GM10266 (cell line): ENCODE measurements around the gene GRHL3.

Experiments
- DNase-seq: peaks from one replicate; pipeline ENCODE4 v3.0.0; 2012; ENCODE audit errors: extremely low spot score
- CTCF ChIP-seq: IDR thresholded peaks from 2 replicates; pipeline ENCODE4 v1.5.1; 2012; ENCODE audit warnings: mild to moderate bottlenecking, low read depth; ENCODE audit not compliant: control insufficient read depth, insufficient read depth; ENCODE audit errors: missing control alignments

GRHL3 gene

GRCh38 chr1:24317956-24318614, 1.1 kb upstream of the GRHL3 start:
- no peak for DNase-seq
- no peak for TF ChIP-seq CTCF

- TF ChIP-seq CTCF = no peak
- DNase-seq = no peak
Measured at GRCh38 chr1:24318615-24319311, 394 bp upstream of the GRHL3 start.

- no peak for TF ChIP-seq CTCF
- DNase-seq = no peak
Measured at GRCh38 chr1:24319962-24320361, 805 bp downstream of the GRHL3 start.

- DNase-seq = no peak
- no peak for TF ChIP-seq CTCF
Measured at GRCh38 chr1:24321126-24321525, 2.0 kb downstream of the GRHL3 start.

GRCh38 chr1:24321697-24322469, 2.7 kb downstream of the GRHL3 start:
- peak; percentile 82 for DNase-seq
- TF ChIP-seq CTCF = no peak

GRCh38 chr1:24322470-24323177, 3.5 kb downstream of the GRHL3 start:
- no peak for DNase-seq
- TF ChIP-seq CTCF = no peak
